ENCODE results near the gene ITLN1. TPM values are rescaled to one million over a fixed set of nuclear protein-coding genes. Genes with fewer than 3 reads are reported as not detected.
A peak's percentile ranks its signal among the peaks of the same experiment; 100 is the strongest.
"Not testable (repeated sequence)": the region's sequence is repeated elsewhere in the genome, so short reads cannot be mapped to it uniquely, and the experiment has no call there.

The ITLN1 gene
- total and polyA plus RNA-seq, 2 donors (not counting 3 experiments of a cell fraction or from before 2014, with no cell fraction given) = 0.12 TPM; not detected in 1

- Histone ChIP-seq H4K20me1 (replicated peaks; ENCODE audit: control insufficient read depth, extremely low read depth, insufficient read depth, low read length) (no peaks in the 10 kb centered on the region), H3K4me1 (ENCODE audit: control insufficient read depth, extremely low read depth, insufficient read depth, low read length) (no peaks in the 10 kb centered on the region), H3K4me2 (ENCODE audit: insufficient read depth, low read length) (no peak overlapping the region), H3K27me3 (ENCODE audit: control insufficient read depth in 2 of 2, insufficient read depth in 2 of 2, low read length in 2 of 2) (no peaks in the 10 kb centered on the region), H3K27ac (ENCODE audit: insufficient read depth, low read depth, low read length) (no peak overlapping the region), H3K79me2 (ENCODE audit: control insufficient read depth, insufficient read depth, low read length) (no peaks in the 10 kb centered on the region), H3K9ac (replicated peaks; ENCODE audit: extremely low read depth, insufficient read depth, low read length) (no peak overlapping the region), H3K9me1 (replicated peaks; ENCODE audit: control insufficient read depth, extremely low read depth, insufficient read depth, low read length) (no peaks in the 10 kb centered on the region), H3K4me3 (replicated peaks in 1 of 3; ENCODE audit: insufficient read depth in 1 of 3, low read depth in 1 of 3, low read length in 3 of 3) (no peak overlapping the region), H2AFZ (ENCODE audit: low read depth, low read length) (no peak overlapping the region), H3K36me3 (ENCODE audit: control insufficient read depth in 2 of 2, extremely low read depth in 1 of 2, insufficient read depth in 2 of 2, low read length in 2 of 2) (no peaks in the 10 kb centered on the region), H3K9me3 (replicated peaks; ENCODE audit: control insufficient read depth, insufficient read depth, low read length) (no peaks in the 10 kb centered on the region)
- dilution Hi-C loops (cut with MboI; ENCODE audit: extremely low pct_ligation_motif_present, low sequenced_read_pairs) (no loop called here), intact Hi-C loops (cut with micrococcal nuclease) (no loop called here)
- no peak for FAIRE-seq
- DNase-seq (ENCODE audit: low read depth, low spot score) = peak; percentile 60
- ChIA-PET POLR2A (no interaction called here), CTCF (interaction anchor here (0.7 kb wide), 2 partner anchors 12 kb away, joined by 3 read pairs; no protein-coding TSS in a partner anchor)
- no TSS peak for BruUV-seq (replicated peaks)
- TF ChIP-seq GATA2 (IDR thresholded peaks at IDR 0.05; ENCODE audit: insufficient read depth, insufficient read length, low read depth, low read length) (no peak), EZH2 (IDR thresholded peaks at IDR 0.05; ENCODE audit: borderline replicate concordance, low read depth, low read length, severe bottlenecking) (no peak), POLR2AphosphoS5 (IDR thresholded peaks at IDR 0.05; ENCODE audit: insufficient read depth, low read depth, low read length) (no peak), MAX (IDR thresholded peaks at IDR 0.05; ENCODE audit: insufficient read depth, insufficient read length) (no peak), POLR2A (IDR thresholded peaks at IDR 0.05; ENCODE audit: low read depth, low read length) (no peak), MYC (IDR thresholded peaks at IDR 0.05; ENCODE audit: low read depth, low read length) (no peak), JUN (IDR thresholded peaks at IDR 0.05; ENCODE audit: borderline replicate concordance, insufficient read depth, insufficient read length, low read depth) (no peak), FOS (IDR thresholded peaks at IDR 0.05; ENCODE audit: borderline replicate concordance, insufficient read depth, low read length) (no peak)
- TF ChIP-seq, protein P1, sequence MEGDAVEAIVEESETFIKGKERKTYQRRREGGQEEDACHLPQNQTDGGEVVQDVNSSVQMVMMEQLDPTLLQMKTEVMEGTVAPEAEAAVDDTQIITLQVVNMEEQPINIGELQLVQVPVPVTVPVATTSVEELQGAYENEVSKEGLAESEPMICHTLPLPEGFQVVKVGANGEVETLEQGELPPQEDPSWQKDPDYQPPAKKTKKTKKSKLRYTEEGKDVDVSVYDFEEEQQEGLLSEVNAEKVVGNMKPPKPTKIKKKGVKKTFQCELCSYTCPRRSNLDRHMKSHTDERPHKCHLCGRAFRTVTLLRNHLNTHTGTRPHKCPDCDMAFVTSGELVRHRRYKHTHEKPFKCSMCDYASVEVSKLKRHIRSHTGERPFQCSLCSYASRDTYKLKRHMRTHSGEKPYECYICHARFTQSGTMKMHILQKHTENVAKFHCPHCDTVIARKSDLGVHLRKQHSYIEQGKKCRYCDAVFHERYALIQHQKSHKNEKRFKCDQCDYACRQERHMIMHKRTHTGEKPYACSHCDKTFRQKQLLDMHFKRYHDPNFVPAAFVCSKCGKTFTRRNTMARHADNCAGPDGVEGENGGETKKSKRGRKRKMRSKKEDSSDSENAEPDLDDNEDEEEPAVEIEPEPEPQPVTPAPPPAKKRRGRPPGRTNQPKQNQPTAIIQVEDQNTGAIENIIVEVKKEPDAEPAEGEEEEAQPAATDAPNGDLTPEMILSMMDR (IDR thresholded peaks at IDR 0.05; ENCODE audit: extremely low read depth in 1 of 2, insufficient read depth in 1 of 2, low read depth in 1 of 2, low read length in 2 of 2) = no peak
Observed at GRCh38 chr1:160904783-160905616, 20.0 kb upstream of the ITLN1 start.

DNA sequence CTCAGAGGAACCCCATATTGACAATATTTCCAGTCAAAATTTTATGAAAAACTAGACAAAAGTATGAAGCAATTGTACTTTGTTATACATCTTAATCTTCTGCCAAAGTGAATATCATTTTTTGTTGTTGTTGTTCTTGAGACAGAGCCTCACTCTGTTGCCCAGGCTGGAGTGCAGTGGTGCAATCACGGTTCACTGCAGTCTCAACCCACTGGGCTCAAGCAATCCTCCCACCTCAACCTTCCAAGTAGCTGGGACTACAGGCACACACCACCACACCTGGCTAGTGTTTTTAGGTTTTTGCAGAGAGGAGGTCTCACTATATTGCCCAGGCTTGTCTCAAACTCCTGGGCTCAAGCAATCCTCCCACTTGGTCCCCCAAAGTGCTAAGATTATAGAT, 17.3 kb upstream of the ITLN1 start:
- CTCF ChIA-PET; POLR2A ChIA-PET; H3K9ac ChIP-seq (replicated peaks; ENCODE audit: extremely low read depth, insufficient read depth, low read length): not testable (repeated sequence)

More for the DNA sequence above, 17.3 kb upstream of the ITLN1 start:
- H4K20me1 ChIP-seq (replicated peaks; ENCODE audit: control insufficient read depth, extremely low read depth, insufficient read depth, low read length); H3K4me1 ChIP-seq (ENCODE audit: control insufficient read depth, extremely low read depth, insufficient read depth, low read length); intact Hi-C loops (cut with micrococcal nuclease); H3K4me3 ChIP-seq (replicated peaks in 1 of 3; ENCODE audit: insufficient read depth in 1 of 3, low read depth in 1 of 3, low read length in 3 of 3); H2AFZ ChIP-seq (ENCODE audit: low read depth, low read length); H3K27me3 ChIP-seq (ENCODE audit: control insufficient read depth in 2 of 2, insufficient read depth in 2 of 2, low read length in 2 of 2); DNase-seq (ENCODE audit: low read depth, low spot score); FAIRE-seq; H3K36me3 ChIP-seq (ENCODE audit: control insufficient read depth in 2 of 2, extremely low read depth in 1 of 2, insufficient read depth in 2 of 2, low read length in 2 of 2); H3K9me1 ChIP-seq (replicated peaks; ENCODE audit: control insufficient read depth, extremely low read depth, insufficient read depth, low read length); H3K79me2 ChIP-seq (ENCODE audit: control insufficient read depth, insufficient read depth, low read length); BruUV-seq (replicated peaks); H3K27ac ChIP-seq (ENCODE audit: insufficient read depth, low read depth, low read length); dilution Hi-C loops (cut with MboI; ENCODE audit: extremely low pct_ligation_motif_present, low sequenced_read_pairs); H3K4me2 ChIP-seq (ENCODE audit: insufficient read depth, low read length); H3K9me3 ChIP-seq (replicated peaks; ENCODE audit: control insufficient read depth, insufficient read depth, low read length): not testable (repeated sequence)
